NCI-H1436 treated with DMSO at 0.1 percent for 48 hours (cell line): ENCODE data around the gene ACLY.
"Not testable (repeated sequence)": the region's sequence is repeated elsewhere in the genome, so short reads cannot be mapped to it uniquely, and the experiment has no call there.

Experiments
- DNase-seq: peaks from one replicate; lab custom pipeline; 2025; lab: John Stamatoyannopoulos, UW

The ACLY gene

GRCh38 chr17:41829961-41830360 is 88.8 kb downstream of the ACLY start:
- not testable (repeated sequence) for DNase-seq

- DNase-seq = no peak
Observed at GRCh38 chr17:41825175-41825845, 93.4 kb downstream of the ACLY start.

GRCh38 chr17:41824086-41824485 is 94.7 kb downstream of the ACLY start:
- DNase-seq = no peak

GRCh38 chr17:41823580-41823979 is 95.2 kb downstream of the ACLY start:
- DNase-seq = no peak

GRCh38 chr17:41823141-41823524 is 95.6 kb downstream of the ACLY start:
- DNase-seq = no peak

- no peak for DNase-seq
Observed at GRCh38 chr17:41822216-41823140, 96.3 kb downstream of the ACLY start.

- DNase-seq = no peak
Observed at GRCh38 chr17:41821776-41822175, 97.0 kb downstream of the ACLY start.

- DNase-seq = no peak
Observed at GRCh38 chr17:41818024-41818423, 100.7 kb downstream of the ACLY start.
